Muscle of arm (tissue), 14 donors: ENCODE results near the gene RGPD3. TPM values are rescaled to one million over a fixed set of nuclear protein-coding genes. Genes with fewer than 3 reads are reported as not detected.
"Not testable (repeated sequence)": the region's sequence is repeated elsewhere in the genome, so short reads cannot be mapped to it uniquely, and the experiment has no call there.

Experiments used
- DNase-seq: peaks from one replicate; pipeline ENCODE4 v3.0.0-alpha.2; 2013
- long read RNA-seq, 11 donors: transcript quantifications; one replicate each; lab custom pipeline, GENCODE V29; 2026
- polyA plus RNA-seq, 12 donors: library from polyadenylated mRNA; unstranded; fragments of 120-200 nt; gene quantifications; one replicate each; pipeline ENCODE4 v1.2.1, GENCODE V29; 2013; ENCODE audit not compliant: insufficient read length in 12 of 12

The RGPD3 gene
- polyA plus RNA-seq = under 1 TPM in 10 of 12 donors, not detected in 2; 0.05 to 0.36 (median 0.14) TPM
- long read RNA-seq, donor 1 = 0 reads
- long read RNA-seq, donor 2 = 0 reads
- long read RNA-seq, donor 3 = 0 reads
- long read RNA-seq, donor 4 = 0 reads
- long read RNA-seq, donor 5 = 0 reads
- long read RNA-seq, donor 6 = 0 reads
- long read RNA-seq, donor 7 = 0 reads
- long read RNA-seq, donor 8 = 0 reads
- long read RNA-seq, donor 9 = 0 reads
- long read RNA-seq, donor 10 = 0 reads
- long read RNA-seq, donor 11 = 0 reads

- not testable (repeated sequence) for DNase-seq
Observed at GRCh38 chr2:106468107-106468506, at the start of gene RGPD3. TSS of gene RGPD3 (minus strand) at chr2:106468413. CDS start at chr2:106468288, 125 bp downstream.

- no peak for DNase-seq
Observed at GRCh38 chr2:106517329-106517728, 49.1 kb upstream of the RGPD3 start.

GRCh38 chr2:106516864-106517263 lies 48.7 kb upstream of the RGPD3 start:
- DNase-seq = no peak

GRCh38 chr2:106516436-106516835 lies 48.2 kb upstream of the RGPD3 start:
- DNase-seq = no peak

GRCh38 chr2:106514827-106515226 lies 46.6 kb upstream of the RGPD3 start:
- not testable (repeated sequence) for DNase-seq

- DNase-seq = not testable (repeated sequence)
Observed at GRCh38 chr2:106513391-106513790, 45.2 kb upstream of the RGPD3 start.

- DNase-seq = not testable (repeated sequence)
Observed at GRCh38 chr2:106511934-106512333, 43.7 kb upstream of the RGPD3 start.

GRCh38 chr2:106511476-106511901 lies 43.3 kb upstream of the RGPD3 start:
- peak; percentile 65 for DNase-seq

GRCh38 chr2:106510791-106511190 lies 42.6 kb upstream of the RGPD3 start:
- not testable (repeated sequence) for DNase-seq

GRCh38 chr2:106509374-106509770 lies 41.2 kb upstream of the RGPD3 start:
- not testable (repeated sequence) for DNase-seq

GRCh38 chr2:106508660-106509373 lies 40.6 kb upstream of the RGPD3 start:
- DNase-seq = not testable (repeated sequence)

- DNase-seq = not testable (repeated sequence)
Observed at GRCh38 chr2:106506002-106506687, 37.9 kb upstream of the RGPD3 start.

GRCh38 chr2:106504787-106505186 lies 36.6 kb upstream of the RGPD3 start:
- not testable (repeated sequence) for DNase-seq

GRCh38 chr2:106504192-106504591 lies 36.0 kb upstream of the RGPD3 start:
- not testable (repeated sequence) for DNase-seq

GRCh38 chr2:106502351-106502750 lies 34.1 kb upstream of the RGPD3 start:
- DNase-seq = not testable (repeated sequence)

- DNase-seq = not testable (repeated sequence)
Observed at GRCh38 chr2:106500350-106500749, 32.1 kb upstream of the RGPD3 start.

- DNase-seq = not testable (repeated sequence)
Observed at GRCh38 chr2:106498549-106498948, 30.3 kb upstream of the RGPD3 start.

- DNase-seq = peak; percentile 13
Observed at GRCh38 chr2:106492913-106493312, 24.7 kb upstream of the RGPD3 start.

GRCh38 chr2:106492399-106492798 lies 24.2 kb upstream of the RGPD3 start:
- not testable (repeated sequence) for DNase-seq

- DNase-seq = not testable (repeated sequence)
Observed at GRCh38 chr2:106489701-106490100, 21.5 kb upstream of the RGPD3 start.

- not testable (repeated sequence) for DNase-seq
Observed at GRCh38 chr2:106487386-106488191, 19.4 kb upstream of the RGPD3 start.
